ENCODE results near the gene DLGAP4.

Gene DLGAP4

GRCh38 chr20:36355469-36356171 lies 49.5 kb downstream of the DLGAP4 start:
- H3K9me3 ChIP-seq (ENCODE audit: control insufficient read depth, low read length), result no peaks in the 10 kb centered on the region
- peaks cover 9% of the 10 kb centered on the region for H3K4me1 ChIP-seq (ENCODE audit: control insufficient read depth, insufficient read depth, low read length)
- H3K27me3 ChIP-seq (ENCODE audit: control insufficient read depth, insufficient read depth, low read length, poor library complexity, severe bottlenecking), result no peaks in the 10 kb centered on the region
- WGBS, 2 experiments, result 91 to 95% methylated on average over 5 of the region's 5 CpGs
- no peak overlapping the region for H3K4me3 ChIP-seq (ENCODE audit: insufficient read depth, low read depth, low read length)
- no peaks in the 10 kb centered on the region for H3K36me3 ChIP-seq (ENCODE audit: control insufficient read depth, insufficient read depth, low read length)
- no peak overlapping the region for H3K27ac ChIP-seq (ENCODE audit: insufficient read depth, low read depth, low read length, poor library complexity, severe bottlenecking)

GRCh38 chr20:36359668-36360406 lies 53.7 kb downstream of the DLGAP4 start:
- Histone ChIP-seq H3K27me3 (ENCODE audit: control insufficient read depth, insufficient read depth, low read length, poor library complexity, severe bottlenecking) (no peaks in the 10 kb centered on the region), H3K36me3 (ENCODE audit: control insufficient read depth, insufficient read depth, low read length) (no peaks in the 10 kb centered on the region), H3K9me3 (ENCODE audit: control insufficient read depth, low read length) (no peaks in the 10 kb centered on the region), H3K4me3 (ENCODE audit: insufficient read depth, low read depth, low read length) (no peak overlapping the region), H3K27ac (ENCODE audit: insufficient read depth, low read depth, low read length, poor library complexity, severe bottlenecking) (no peak overlapping the region), H3K4me1 (ENCODE audit: control insufficient read depth, insufficient read depth, low read length) (peaks cover 6% of the 10 kb centered on the region)
- WGBS, 2 experiments, result 93 to 95% methylated on average over 11 of the region's 11 CpGs

- 88 to 91% methylated on average over 10 of the region's 10 CpGs for whole genome bisulfite sequencing, 2 experiments
- no peak overlapping the region for H3K27ac ChIP-seq (ENCODE audit: insufficient read depth, low read depth, low read length, poor library complexity, severe bottlenecking)
- H3K4me1 ChIP-seq (ENCODE audit: control insufficient read depth, insufficient read depth, low read length), result peaks cover 6% of the 10 kb centered on the region
- no peaks in the 10 kb centered on the region for H3K9me3 ChIP-seq (ENCODE audit: control insufficient read depth, low read length)
- H3K27me3 ChIP-seq (ENCODE audit: control insufficient read depth, insufficient read depth, low read length, poor library complexity, severe bottlenecking), result no peaks in the 10 kb centered on the region
- H3K4me3 ChIP-seq (ENCODE audit: insufficient read depth, low read depth, low read length), result no peak overlapping the region
- no peaks in the 10 kb centered on the region for H3K36me3 ChIP-seq (ENCODE audit: control insufficient read depth, insufficient read depth, low read length)
These were observed 54.3 kb downstream of the DLGAP4 start for GRCh38 chr20:36360429-36360828.

- Histone ChIP-seq H3K4me3 (ENCODE audit: insufficient read depth, low read depth, low read length) (no peak overlapping the region), H3K4me1 (ENCODE audit: control insufficient read depth, insufficient read depth, low read length) (peaks cover 6% of the 10 kb centered on the region), H3K27me3 (ENCODE audit: control insufficient read depth, insufficient read depth, low read length, poor library complexity, severe bottlenecking) (no peaks in the 10 kb centered on the region), H3K27ac (ENCODE audit: insufficient read depth, low read depth, low read length, poor library complexity, severe bottlenecking) (no peak overlapping the region), H3K36me3 (ENCODE audit: control insufficient read depth, insufficient read depth, low read length) (no peaks in the 10 kb centered on the region), H3K9me3 (ENCODE audit: control insufficient read depth, low read length) (no peaks in the 10 kb centered on the region)
- WGBS, 2 experiments, result 68 to 70% methylated on average over 9 of the region's 9 CpGs
These were observed 55.3 kb downstream of the DLGAP4 start for GRCh38 chr20:36361406-36361805.

GRCh38 chr20:36362261-36362660 lies 56.1 kb downstream of the DLGAP4 start:
- H3K27ac ChIP-seq (ENCODE audit: insufficient read depth, low read depth, low read length, poor library complexity, severe bottlenecking), result no peak overlapping the region
- H3K4me3 ChIP-seq (ENCODE audit: insufficient read depth, low read depth, low read length), result no peak overlapping the region
- peaks cover 6% of the 10 kb centered on the region for H3K4me1 ChIP-seq (ENCODE audit: control insufficient read depth, insufficient read depth, low read length)
- H3K9me3 ChIP-seq (ENCODE audit: control insufficient read depth, low read length), result no peaks in the 10 kb centered on the region
- no peaks in the 10 kb centered on the region for H3K27me3 ChIP-seq (ENCODE audit: control insufficient read depth, insufficient read depth, low read length, poor library complexity, severe bottlenecking)
- H3K36me3 ChIP-seq (ENCODE audit: control insufficient read depth, insufficient read depth, low read length), result no peaks in the 10 kb centered on the region
- WGBS, 2 experiments, result 89 to 94% methylated on average over 3 of the region's 3 CpGs

- Histone ChIP-seq H3K27me3 (ENCODE audit: control insufficient read depth, insufficient read depth, low read length, poor library complexity, severe bottlenecking) (no peaks in the 10 kb centered on the region), H3K36me3 (ENCODE audit: control insufficient read depth, insufficient read depth, low read length) (no peaks in the 10 kb centered on the region), H3K9me3 (ENCODE audit: control insufficient read depth, low read length) (no peaks in the 10 kb centered on the region), H3K4me1 (ENCODE audit: control insufficient read depth, insufficient read depth, low read length) (peaks cover 6% of the 10 kb centered on the region), H3K4me3 (ENCODE audit: insufficient read depth, low read depth, low read length) (no peak overlapping the region), H3K27ac (ENCODE audit: insufficient read depth, low read depth, low read length, poor library complexity, severe bottlenecking) (no peak overlapping the region)
- WGBS, 2 experiments, result 91% methylated on average over 9 of the region's 9 CpGs
These were observed 57.0 kb downstream of the DLGAP4 start for GRCh38 chr20:36362978-36363713.

GRCh38 chr20:36364506-36364905 lies 58.4 kb downstream of the DLGAP4 start:
- peaks cover 6% of the 10 kb centered on the region for H3K4me1 ChIP-seq (ENCODE audit: control insufficient read depth, insufficient read depth, low read length)
- no peak overlapping the region for H3K27ac ChIP-seq (ENCODE audit: insufficient read depth, low read depth, low read length, poor library complexity, severe bottlenecking)
- no peak overlapping the region for H3K4me3 ChIP-seq (ENCODE audit: insufficient read depth, low read depth, low read length)
- H3K9me3 ChIP-seq (ENCODE audit: control insufficient read depth, low read length), result no peaks in the 10 kb centered on the region
- H3K27me3 ChIP-seq (ENCODE audit: control insufficient read depth, insufficient read depth, low read length, poor library complexity, severe bottlenecking), result no peaks in the 10 kb centered on the region
- no peaks in the 10 kb centered on the region for H3K36me3 ChIP-seq (ENCODE audit: control insufficient read depth, insufficient read depth, low read length)
- 88 to 94% methylated on average over 4 of the region's 4 CpGs for WGBS, 2 experiments

- WGBS, 2 experiments, result 92 to 93% methylated on average over 16 of the region's 16 CpGs
- H3K9me3 ChIP-seq (ENCODE audit: control insufficient read depth, low read length), result no peaks in the 10 kb centered on the region
- H3K27ac ChIP-seq (ENCODE audit: insufficient read depth, low read depth, low read length, poor library complexity, severe bottlenecking), result no peak overlapping the region
- H3K36me3 ChIP-seq (ENCODE audit: control insufficient read depth, insufficient read depth, low read length), result no peaks in the 10 kb centered on the region
- no peak overlapping the region for H3K4me3 ChIP-seq (ENCODE audit: insufficient read depth, low read depth, low read length)
- no peaks in the 10 kb centered on the region for H3K4me1 ChIP-seq (ENCODE audit: control insufficient read depth, insufficient read depth, low read length)
- no peaks in the 10 kb centered on the region for H3K27me3 ChIP-seq (ENCODE audit: control insufficient read depth, insufficient read depth, low read length, poor library complexity, severe bottlenecking)
These were observed 60.7 kb downstream of the DLGAP4 start for GRCh38 chr20:36366623-36367369.

- 92 to 94% methylated on average over 4 of the region's 4 CpGs for WGBS, 2 experiments
- Histone ChIP-seq H3K36me3 (ENCODE audit: control insufficient read depth, insufficient read depth, low read length) (no peaks in the 10 kb centered on the region), H3K4me1 (ENCODE audit: control insufficient read depth, insufficient read depth, low read length) (no peaks in the 10 kb centered on the region), H3K27ac (ENCODE audit: insufficient read depth, low read depth, low read length, poor library complexity, severe bottlenecking) (no peak overlapping the region), H3K27me3 (ENCODE audit: control insufficient read depth, insufficient read depth, low read length, poor library complexity, severe bottlenecking) (no peaks in the 10 kb centered on the region), H3K9me3 (ENCODE audit: control insufficient read depth, low read length) (no peaks in the 10 kb centered on the region), H3K4me3 (ENCODE audit: insufficient read depth, low read depth, low read length) (no peak overlapping the region)
These were observed 61.2 kb downstream of the DLGAP4 start for GRCh38 chr20:36367370-36367745.
